Natural killer cell (primary cell): Measurements from ENCODE around the gene TGFBR3. TPM values are rescaled to one million over a fixed set of nuclear protein-coding genes. Genes with fewer than 3 reads are reported as not detected.

Experiments used
- ATAC-seq, 3 donors: fragments of 150-1000 bp in 2 of 3; fragments of 200-7000 bp in 1 of 3; cut with Tn5 transposase; 1 replicate in 1 of 3; 2 replicates in 2 of 3; pipeline ENCODE4 v1.10.0; 2021; ENCODE audit warnings: mild to moderate bottlenecking in 2 of 3, moderate library complexity in 2 of 3
- DNase-seq, 2 donors: peaks; one replicate each; pipeline versions ENCODE4 v3.0.0 to v3.0.0-alpha.2; 2013 to 2021; ENCODE audit warnings: mixed read lengths in 1 of 2
- H3K27ac ChIP-seq: one replicate; pipeline ENCODE4 v1.5.1; 2013; ENCODE audit warnings: mild to moderate bottlenecking, low read length
- H3K27me3 ChIP-seq: one replicate; pipeline ENCODE4 v1.6.1; 2013; ENCODE audit warnings: low read length; ENCODE audit not compliant: control insufficient read depth, insufficient read depth
- H3K36me3 ChIP-seq: one replicate; pipeline ENCODE4 v1.6.1; 2013; ENCODE audit warnings: low read length; ENCODE audit not compliant: control insufficient read depth, insufficient read depth
- H3K4me1 ChIP-seq: one replicate; pipeline ENCODE4 v1.6.1; 2013; ENCODE audit warnings: low read length; ENCODE audit not compliant: control insufficient read depth, insufficient read depth
- H3K4me3 ChIP-seq: one replicate; pipeline ENCODE4 v1.5.1; 2013; ENCODE audit warnings: low read length
- H3K9me3 ChIP-seq: one replicate; pipeline ENCODE4 v1.6.1; 2013; ENCODE audit warnings: low read length; ENCODE audit not compliant: control insufficient read depth, insufficient read depth
- H3K27ac Mint-ChIP-seq, 2 donors: one replicate each; pipeline ENCODE4 v1.8.0; 2022; ENCODE audit warnings: mild to moderate bottlenecking in 2 of 2, mixed read lengths in 2 of 2, moderate library complexity in 1 of 2
- H3K27me3 Mint-ChIP-seq, 2 donors: one replicate each; pipeline ENCODE4 v1.8.0; 2022; ENCODE audit warnings: low read depth in 2 of 2, mixed read lengths in 2 of 2
- H3K36me3 Mint-ChIP-seq: one replicate; pipeline ENCODE4 v1.8.0; 2022; ENCODE audit warnings: mixed read lengths
- H3K4me1 Mint-ChIP-seq, 2 donors: one replicate each; pipeline ENCODE4 v1.8.0; 2022; ENCODE audit warnings: mixed read lengths in 2 of 2
- H3K4me3 Mint-ChIP-seq: one replicate; pipeline ENCODE4 v1.8.0; 2022; ENCODE audit warnings: mild to moderate bottlenecking, moderate library complexity, mixed read lengths
- H3K9me3 Mint-ChIP-seq, 2 donors: one replicate each; pipeline ENCODE4 v1.8.0; 2022; ENCODE audit warnings: mixed read lengths in 2 of 2
- WGBS: methylation state at CpG from one replicate; pipeline ENCODE4 v1.1.7; 2013; ENCODE audit warnings: missing lambda C conversion rate; ENCODE audit not compliant: insufficient coverage; 5-methylcytosine and 5-hydroxymethylcytosine counted together
- intact Hi-C: fragments of 100-400 bp; cut with micrococcal nuclease; formaldehyde crosslinking; loops from one replicate; pipeline ENCODE4 v1.14.2; 2022
- total RNA-seq, 4 donors: library from RNA; stranded (reverse); fragments of 120-200 nt in 1 of 4; gene quantifications; one replicate each; pipeline versions ENCODE4 v1.2.3 to v1.2.4, GENCODE V29; 2013 to 2022
- TF ChIP-seq, protein P1 (sequence below): fragments of 200-600 bp; IDR thresholded peaks from one replicate; pipeline ENCODE4 v1.8.0; 2022; ENCODE audit warnings: antibody characterized with exemption

Gene TGFBR3
- total RNA-seq, 3 donors from 2014 or later (not counting 1 experiment from before 2014, with no cell fraction given) = 225 to 274 (median 243) TPM

GRCh38 chr1:91819038-91819788 lies 66.7 kb downstream of the TGFBR3 start:
- no peaks in the 10 kb centered on the region for H3K9me3 ChIP-seq
- Mint-ChIP-seq H3K4me3 (peak overlapping the region; percentile 58), H3K9me3 (no peaks in the 10 kb centered on the region), H3K4me1 (peaks cover 82 to 83% of the 10 kb centered on the region in 2 donors), H3K36me3 (no peaks in the 10 kb centered on the region), H3K27ac (peak overlapping the region; percentile 70 to 95), H3K27me3 (no peaks in the 10 kb centered on the region)
- TF ChIP-seq, protein P1, sequence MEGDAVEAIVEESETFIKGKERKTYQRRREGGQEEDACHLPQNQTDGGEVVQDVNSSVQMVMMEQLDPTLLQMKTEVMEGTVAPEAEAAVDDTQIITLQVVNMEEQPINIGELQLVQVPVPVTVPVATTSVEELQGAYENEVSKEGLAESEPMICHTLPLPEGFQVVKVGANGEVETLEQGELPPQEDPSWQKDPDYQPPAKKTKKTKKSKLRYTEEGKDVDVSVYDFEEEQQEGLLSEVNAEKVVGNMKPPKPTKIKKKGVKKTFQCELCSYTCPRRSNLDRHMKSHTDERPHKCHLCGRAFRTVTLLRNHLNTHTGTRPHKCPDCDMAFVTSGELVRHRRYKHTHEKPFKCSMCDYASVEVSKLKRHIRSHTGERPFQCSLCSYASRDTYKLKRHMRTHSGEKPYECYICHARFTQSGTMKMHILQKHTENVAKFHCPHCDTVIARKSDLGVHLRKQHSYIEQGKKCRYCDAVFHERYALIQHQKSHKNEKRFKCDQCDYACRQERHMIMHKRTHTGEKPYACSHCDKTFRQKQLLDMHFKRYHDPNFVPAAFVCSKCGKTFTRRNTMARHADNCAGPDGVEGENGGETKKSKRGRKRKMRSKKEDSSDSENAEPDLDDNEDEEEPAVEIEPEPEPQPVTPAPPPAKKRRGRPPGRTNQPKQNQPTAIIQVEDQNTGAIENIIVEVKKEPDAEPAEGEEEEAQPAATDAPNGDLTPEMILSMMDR = no peak
- DNase-seq (no peak), ATAC-seq (peak in 2 of 3 donors; percentile 41 to 57)
- WGBS = 92% methylated on average over 11 of the region's 11 CpGs
- intact Hi-C loops = loop anchor here (2.0 to 5.0 kb wide), 2 partner anchors 14 to 262 kb away; no protein-coding TSS in a partner anchor
- no peak overlapping the region for H3K27ac ChIP-seq
- H3K4me3 ChIP-seq = no peak overlapping the region
- peaks cover 44% of the 10 kb centered on the region for H3K4me1 ChIP-seq
- H3K36me3 ChIP-seq = no peaks in the 10 kb centered on the region
- H3K27me3 ChIP-seq = no peaks in the 10 kb centered on the region

GRCh38 chr1:91818713-91818975 lies 67.3 kb downstream of the TGFBR3 start:
- Mint-ChIP-seq H3K4me3 (peak overlapping the region; percentile 50), H3K9me3 (no peaks in the 10 kb centered on the region), H3K27me3 (no peaks in the 10 kb centered on the region), H3K36me3 (no peaks in the 10 kb centered on the region), H3K27ac (peak overlapping the region; percentile 70 to 95), H3K4me1 (peaks cover 82 to 83% of the 10 kb centered on the region in 2 donors)
- DNase-seq (no peak), ATAC-seq (peak; percentile 43 to 64 (median 63))
- H3K27ac ChIP-seq = no peak overlapping the region
- intact Hi-C loops = loop anchor here (2.0 to 5.0 kb wide), 2 partner anchors 14 to 261 kb away; no protein-coding TSS in a partner anchor
- H3K27me3 ChIP-seq = no peaks in the 10 kb centered on the region
- TF ChIP-seq, protein P1 = no peak
- H3K4me3 ChIP-seq = no peak overlapping the region
- H3K36me3 ChIP-seq = no peaks in the 10 kb centered on the region
- no peaks in the 10 kb centered on the region for H3K9me3 ChIP-seq
- H3K4me1 ChIP-seq = peaks cover 45% of the 10 kb centered on the region
- WGBS = no CpG with 5 or more reads among the region's 1 CpG

DNA sequence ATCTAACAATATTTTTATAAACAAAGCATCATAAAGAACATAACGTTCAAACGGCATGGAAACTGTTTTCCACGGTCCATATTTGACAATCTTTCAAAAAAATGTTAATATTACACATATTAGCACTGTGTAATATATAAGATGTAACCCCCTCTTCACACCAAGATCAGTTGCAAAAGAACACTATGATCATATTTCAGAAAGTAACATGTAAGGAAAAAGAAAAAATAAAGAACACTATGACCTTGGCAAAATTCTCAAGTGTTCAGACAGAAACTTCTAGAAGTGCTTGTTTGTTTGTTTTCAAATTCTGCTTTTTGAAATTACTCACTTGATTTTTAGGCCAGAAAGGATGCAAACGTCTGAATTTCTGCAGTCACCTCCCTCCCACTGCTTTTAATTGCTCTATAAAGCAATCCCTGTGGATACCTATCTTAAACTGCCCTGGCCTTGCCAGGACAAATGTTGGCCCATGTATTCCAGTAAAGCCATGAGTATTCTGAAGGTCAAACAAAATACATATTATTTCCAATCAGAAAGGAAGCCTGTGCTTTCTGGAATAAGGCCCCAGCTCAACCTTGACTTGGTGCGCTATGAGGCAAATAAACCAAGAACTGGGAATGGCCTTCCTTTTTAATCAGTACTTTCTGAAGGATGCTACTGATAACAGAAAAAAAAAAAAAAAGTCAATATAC lies 68.6 kb downstream of the TGFBR3 start:
- no peak for DNase-seq
- Histone ChIP-seq H3K36me3 (no peaks in the 10 kb centered on the region), H3K4me1 (peaks cover 48% of the 10 kb centered on the region), H3K9me3 (no peaks in the 10 kb centered on the region), H3K27me3 (no peaks in the 10 kb centered on the region), H3K4me3 (no peak overlapping the region), H3K27ac (no peak overlapping the region)
- ATAC-seq = no peak
- Mint-ChIP-seq H3K27me3 (no peaks in the 10 kb centered on the region), H3K36me3 (no peaks in the 10 kb centered on the region), H3K4me1 (peaks cover 80 to 85% of the 10 kb centered on the region in 2 donors), H3K27ac (peak overlapping the region; percentile 70 to 95), H3K9me3 (no peaks in the 10 kb centered on the region), H3K4me3 (peak overlapping the region; percentile 14)
- TF ChIP-seq, protein P1 = no peak
- WGBS = 86% methylated on average over 2 of the region's 5 CpGs
- intact Hi-C loops = loop anchor here (5.0 kb wide), 1 partner anchor 260 kb away; no protein-coding TSS in a partner anchor
